ENCODE results near the gene LMX1B. TPM values are rescaled to one million over a fixed set of nuclear protein-coding genes. Genes with fewer than 3 reads are reported as not detected.
"Not testable (repeated sequence)": the region's sequence is repeated elsewhere in the genome, so short reads cannot be mapped to it uniquely, and the experiment has no call there.

The LMX1B gene
- total RNA-seq, result 1 to 10 TPM in 1 of 8 experiments, under 1 TPM in 5, not detected in 2; 0.05 to 3.2 (median 0.25) TPM

- peak in 1 of 8 experiments; percentile 8 for ATAC-seq (replicated peaks in 6 of 8)
- Histone ChIP-seq H3K4me1 (replicated peaks in 1 of 2) (no peaks in the 10 kb centered on the region), H3K4me3 (peak within 1 kb of the TSS in 3 of 5 donors; percentile 14 to 20 (median 14)), H3K27ac (no peak within 1 kb of the TSS)
- WGBS, 10 experiments, result 0 to 20% (median 2%) methylated on average over 1 to 11 of the region's 58 CpGs; no CpG with 5 or more reads in 7 of the 10 experiments
- in situ Hi-C loops (cut with MboI; ENCODE audit: low pct_unique_long_range_greater_than_20kb in 2 of 9, low sequenced_read_pairs in 9 of 9, unreplicated experiment in 9 of 9), result loop anchor here in 8 of 9 experiments (10.0 to 25.0 kb wide), 4 partner anchors 81 to 174 kb away; no protein-coding TSS in a partner anchor
Observed at GRCh38 chr9:126613651-126614050, at the start of gene LMX1B. TSS of gene LMX1B (plus strand) at chr9:126613928. CDS start at chr9:126614450, 522 bp downstream.

DNA sequence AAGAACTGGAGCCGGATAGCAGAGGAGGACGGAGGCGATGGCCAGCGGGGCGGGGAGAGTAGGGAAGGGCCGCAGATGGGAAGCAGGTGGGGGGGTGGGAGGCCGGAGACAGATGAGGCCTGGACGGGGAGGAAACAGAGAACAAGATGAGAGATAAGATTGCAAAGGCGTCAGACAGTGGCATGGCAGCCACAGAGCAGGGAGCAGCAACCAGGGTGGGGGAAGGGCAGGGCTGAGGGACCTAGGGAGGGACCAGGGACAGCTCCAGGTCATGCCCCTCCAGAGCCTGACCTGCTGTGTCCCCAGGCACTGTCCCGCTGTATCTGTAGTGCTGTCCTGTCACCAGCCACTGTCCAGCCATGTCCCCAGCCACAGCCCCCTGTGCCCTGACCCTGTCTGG is 49.6 kb upstream of the LMX1B start:
- Histone ChIP-seq H3K27ac (no peak overlapping the region), H3K4me1 (replicated peaks in 1 of 2) (no peaks in the 10 kb centered on the region), H3K4me3 (no peak overlapping the region)
- in situ Hi-C loops (cut with MboI; ENCODE audit: low pct_unique_long_range_greater_than_20kb in 2 of 9, low sequenced_read_pairs in 9 of 9, unreplicated experiment in 9 of 9), result no loop called here
- 21 to 80% methylated on average over 1 to 2 of the region's 10 CpGs; no CpG with 5 or more reads in 8 of the 10 experiments for WGBS, 10 experiments
- ATAC-seq (replicated peaks in 6 of 8), result peak in 4 of 8 experiments; percentile 17 to 66 (median 44)

GRCh38 chr9:126564716-126565115 is 49.0 kb upstream of the LMX1B start:
- no peak overlapping the region for H3K27ac ChIP-seq
- 0 to 20% methylated on average over 1 of the region's 5 CpGs; no CpG with 5 or more reads in 8 of the 10 experiments for WGBS, 10 experiments
- in situ Hi-C loops (cut with MboI; ENCODE audit: low pct_unique_long_range_greater_than_20kb in 2 of 9, low sequenced_read_pairs in 9 of 9, unreplicated experiment in 9 of 9), result no loop called here
- H3K4me1 ChIP-seq (replicated peaks in 1 of 2), result no peaks in the 10 kb centered on the region
- H3K4me3 ChIP-seq, result no peak overlapping the region
- no peak for ATAC-seq (replicated peaks in 6 of 8)

- Histone ChIP-seq H3K4me1 (replicated peaks in 1 of 2) (no peaks in the 10 kb centered on the region), H3K4me3 (no peak overlapping the region), H3K27ac (no peak overlapping the region)
- WGBS, 10 experiments, result 17 to 100% (median 71%) methylated on average over 1 to 8 of the region's 11 CpGs; no CpG with 5 or more reads in 1 of the 10 experiments
- ATAC-seq (replicated peaks in 6 of 8), result no peak
- in situ Hi-C loops (cut with MboI; ENCODE audit: low pct_unique_long_range_greater_than_20kb in 2 of 9, low sequenced_read_pairs in 9 of 9, unreplicated experiment in 9 of 9), result no loop called here
Observed at GRCh38 chr9:126565336-126566128, 48.2 kb upstream of the LMX1B start.

GRCh38 chr9:126569036-126569435 is 44.7 kb upstream of the LMX1B start:
- Histone ChIP-seq H3K4me3 (no peak overlapping the region), H3K27ac (no peak overlapping the region), H3K4me1 (replicated peaks in 1 of 2) (no peaks in the 10 kb centered on the region)
- peak in 2 of 8 experiments; percentile 93 to 94 for ATAC-seq (replicated peaks in 6 of 8)
- in situ Hi-C loops (cut with MboI; ENCODE audit: low pct_unique_long_range_greater_than_20kb in 2 of 9, low sequenced_read_pairs in 9 of 9, unreplicated experiment in 9 of 9), result no loop called here
- 60 to 100% (median 86%) methylated on average over 1 of the region's 1 CpG; no CpG with 5 or more reads in 5 of the 10 experiments for WGBS, 10 experiments

DNA sequence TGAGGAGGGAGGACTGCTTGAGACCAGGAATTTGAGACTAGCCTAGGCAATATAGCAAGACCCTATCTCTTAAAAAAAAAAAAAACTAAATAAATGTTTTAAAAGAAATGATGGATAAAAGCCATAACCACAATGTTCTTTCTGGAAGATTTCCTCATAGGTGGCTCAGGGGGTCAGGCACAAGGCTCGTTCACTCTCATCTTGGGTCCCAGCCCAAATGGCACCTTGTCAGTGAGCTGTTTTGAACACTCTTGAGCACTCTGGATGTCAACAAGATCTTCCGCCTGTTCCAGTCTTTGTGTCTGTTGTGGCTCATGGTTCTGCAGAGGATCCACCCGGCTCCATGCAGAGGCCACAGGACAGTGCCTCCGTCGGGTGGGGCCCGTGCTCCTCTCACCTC is 35.7 kb upstream of the LMX1B start:
- ATAC-seq (replicated peaks in 6 of 8), result no peak
- 75 to 100% (median 87%) methylated on average over 1 to 5 of the region's 6 CpGs; no CpG with 5 or more reads in 5 of the 10 experiments for WGBS, 10 experiments

GRCh38 chr9:126580319-126580718 is 33.4 kb upstream of the LMX1B start:
- ATAC-seq (replicated peaks in 6 of 8); in situ Hi-C loops (cut with MboI; ENCODE audit: low pct_unique_long_range_greater_than_20kb in 2 of 9, low sequenced_read_pairs in 9 of 9, unreplicated experiment in 9 of 9); H3K27ac ChIP-seq; H3K4me3 ChIP-seq; H3K4me1 ChIP-seq (replicated peaks in 1 of 2): not testable (repeated sequence)
- 29 to 100% (median 82%) methylated on average over 1 to 5 of the region's 5 CpGs for WGBS, 10 experiments

More for the DNA sequence above, 35.7 kb upstream of the LMX1B start:
- in situ Hi-C loops (cut with MboI; ENCODE audit: low pct_unique_long_range_greater_than_20kb in 2 of 9, low sequenced_read_pairs in 9 of 9, unreplicated experiment in 9 of 9), result no loop called here
- Histone ChIP-seq H3K4me3 (no peak overlapping the region), H3K27ac (no peak overlapping the region), H3K4me1 (replicated peaks in 1 of 2) (no peaks in the 10 kb centered on the region)

GRCh38 chr9:126581893-126582292 is 31.8 kb upstream of the LMX1B start:
- H3K4me3 ChIP-seq, result no peak overlapping the region
- in situ Hi-C loops (cut with MboI; ENCODE audit: low pct_unique_long_range_greater_than_20kb in 2 of 9, low sequenced_read_pairs in 9 of 9, unreplicated experiment in 9 of 9), result no loop called here
- H3K4me1 ChIP-seq (replicated peaks in 1 of 2), result no peaks in the 10 kb centered on the region
- WGBS, 10 experiments, result 14 to 69% (median 50%) methylated on average over 1 to 7 of the region's 9 CpGs; no CpG with 5 or more reads in 1 of the 10 experiments
- H3K27ac ChIP-seq, result no peak overlapping the region
- peak in 1 of 8 experiments; percentile 49 for ATAC-seq (replicated peaks in 6 of 8)

- in situ Hi-C loops (cut with MboI; ENCODE audit: low pct_unique_long_range_greater_than_20kb in 2 of 9, low sequenced_read_pairs in 9 of 9, unreplicated experiment in 9 of 9), result no loop called here
- Histone ChIP-seq H3K4me1 (replicated peaks in 1 of 2) (peaks cover 0 to 3% of the 10 kb centered on the region in 2 donors), H3K27ac (no peak overlapping the region), H3K4me3 (no peak overlapping the region)
- 0 to 100% (median 50%) methylated on average over 1 to 5 of the region's 7 CpGs; no CpG with 5 or more reads in 3 of the 10 experiments for WGBS, 10 experiments
- ATAC-seq (replicated peaks in 6 of 8), result no peak
Observed at GRCh38 chr9:126582427-126582826, 31.3 kb upstream of the LMX1B start.

DNA sequence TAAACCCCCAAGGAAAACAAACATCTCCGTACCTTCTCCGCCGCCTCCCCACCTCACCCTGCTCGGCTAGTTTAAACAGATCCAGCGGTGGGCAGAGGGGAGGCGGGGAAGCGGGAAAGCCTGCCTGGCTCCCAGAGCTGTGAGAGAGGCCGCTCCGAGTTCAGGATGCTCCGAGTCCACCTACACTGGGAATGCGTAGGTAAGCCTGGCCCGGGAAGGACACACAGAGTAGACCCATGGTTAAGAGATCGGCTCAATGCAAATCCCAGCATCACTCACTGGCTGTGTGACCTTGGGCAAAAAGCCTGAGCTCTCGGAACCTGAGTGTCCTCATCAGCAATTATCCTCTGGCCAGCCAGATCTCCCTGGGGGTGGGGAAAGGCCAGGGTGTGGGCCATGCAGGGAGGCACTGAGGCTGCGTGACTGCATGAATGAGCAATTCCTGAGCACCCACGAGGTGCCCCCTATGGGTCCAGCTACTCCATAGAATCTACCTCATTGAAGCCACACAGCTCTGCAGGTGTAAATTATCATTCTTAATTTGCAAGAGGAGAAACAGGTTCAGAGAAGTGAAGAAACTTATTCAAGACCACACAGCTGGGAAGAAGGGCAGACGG is 30.5 kb upstream of the LMX1B start:
- ATAC-seq (replicated peaks in 6 of 8), result peak in 1 of 8 experiments; percentile 42
- Histone ChIP-seq H3K27ac (no peak overlapping the region), H3K4me3 (no peak overlapping the region), H3K4me1 (replicated peaks in 1 of 2) (peaks cover 0 to 4% of the 10 kb centered on the region in 2 donors)
- in situ Hi-C loops (cut with MboI; ENCODE audit: low pct_unique_long_range_greater_than_20kb in 2 of 9, low sequenced_read_pairs in 9 of 9, unreplicated experiment in 9 of 9), result no loop called here
- 20 to 93% (median 62%) methylated on average over 1 to 7 of the region's 17 CpGs; no CpG with 5 or more reads in 5 of the 10 experiments for WGBS, 10 experiments

GRCh38 chr9:126584611-126585010 is 29.1 kb upstream of the LMX1B start:
- ATAC-seq (replicated peaks in 6 of 8), result no peak
- WGBS, 10 experiments, result 41 to 100% (median 83%) methylated on average over 1 to 6 of the region's 7 CpGs; no CpG with 5 or more reads in 4 of the 10 experiments

GRCh38 chr9:126586236-126586635 is 27.5 kb upstream of the LMX1B start:
- WGBS, 10 experiments, result 12 to 100% (median 63%) methylated on average over 1 to 5 of the region's 14 CpGs; no CpG with 5 or more reads in 5 of the 10 experiments
- Histone ChIP-seq H3K4me1 (replicated peaks in 1 of 2) (peaks cover 0 to 4% of the 10 kb centered on the region in 2 donors), H3K27ac (no peak overlapping the region), H3K4me3 (no peak overlapping the region)
- no peak for ATAC-seq (replicated peaks in 6 of 8)
- in situ Hi-C loops (cut with MboI; ENCODE audit: low pct_unique_long_range_greater_than_20kb in 2 of 9, low sequenced_read_pairs in 9 of 9, unreplicated experiment in 9 of 9), result no loop called here

More at GRCh38 chr9:126584611-126585010, 29.1 kb upstream of the LMX1B start:
- Histone ChIP-seq H3K4me1 (replicated peaks in 1 of 2) (peaks cover 0 to 4% of the 10 kb centered on the region in 2 donors), H3K4me3 (no peak overlapping the region), H3K27ac (no peak overlapping the region)
- in situ Hi-C loops (cut with MboI; ENCODE audit: low pct_unique_long_range_greater_than_20kb in 2 of 9, low sequenced_read_pairs in 9 of 9, unreplicated experiment in 9 of 9), result no loop called here
